SK-N-SH treated with all-trans-retinoic acid at 6 μM for 48 hours (cell line): ENCODE data around the gene PCID2.

Source experiments
- RARB ChIP-seq: fragments of 250-450 bp; sonication (Bioruptor Pico); IDR thresholded peaks from 2 replicates; pipeline ENCODE4 v1.8.0; 2021; ENCODE audit warnings: mild to moderate bottlenecking, moderate library complexity
- ZFP30 ChIP-seq: fragments of 450-650 bp; formaldehyde crosslinking; IDR thresholded peaks from 2 replicates; pipeline ENCODE4 v1.5.0; 2022; ENCODE audit warnings: mild to moderate bottlenecking, moderate library complexity

DNA sequence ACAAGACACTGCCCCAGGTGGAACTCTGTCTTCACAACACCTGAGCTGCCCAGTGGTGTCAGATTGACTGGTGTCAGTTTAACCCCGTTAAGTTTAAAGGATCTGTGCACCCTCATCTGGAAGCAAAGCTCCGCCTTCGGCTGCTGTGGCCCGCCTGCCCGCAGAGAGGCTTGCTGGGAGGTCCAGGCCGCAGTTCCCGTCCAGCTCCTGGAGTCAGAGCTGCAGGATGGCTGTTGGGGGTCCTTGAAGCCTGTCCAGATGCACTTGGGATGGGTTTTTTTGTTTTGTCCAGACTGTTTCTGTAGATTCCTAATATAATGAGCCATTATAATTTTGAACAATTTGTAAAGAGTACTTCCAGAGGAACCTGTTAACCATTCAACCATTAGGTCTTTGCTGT, 17.0 kb upstream of the PCID2 start:
- TF ChIP-seq RARB (CRISPR knock-in tag) = no peak
- no peak for TF ChIP-seq ZFP30 (CRISPR knock-in tag)
